GM12891 (cell line): ENCODE results near the gene ZSCAN16.
"Not testable (repeated sequence)": the region's sequence is repeated elsewhere in the genome, so short reads cannot be mapped to it uniquely, and the experiment has no call there.

ENCODE experiments used
- PAX5 ChIP-seq: IDR thresholded peaks from 2 replicates; pipeline ENCODE4 v1.6.1; 2011; ENCODE audit warnings: low read length, moderate library complexity, mild to moderate bottlenecking; ENCODE audit not compliant: insufficient read depth, severe bottlenecking
- POLR2A ChIP-seq: IDR thresholded peaks from 2 replicates; pipeline ENCODE4 v1.6.1; 2011; ENCODE audit warnings: low read depth, low read length, control low read depth
- POLR2AphosphoS5 ChIP-seq: IDR thresholded peaks from 2 replicates; pipeline ENCODE4 v1.6.1; 2011; ENCODE audit warnings: low read depth, low read length, control low read depth
- SPI1 ChIP-seq: IDR thresholded peaks from 2 replicates; pipeline ENCODE4 v1.6.1; 2011; ENCODE audit warnings: low read depth, low read length, control low read depth
- TAF1 ChIP-seq: IDR thresholded peaks from 2 replicates; pipeline ENCODE4 v1.6.1; 2011; ENCODE audit warnings: low read depth, low read length, control low read depth

GRCh38 chr6:28122283-28122682 lies 2.1 kb upstream of the ZSCAN16 start:
- TF ChIP-seq POLR2A, POLR2AphosphoS5, TAF1, PAX5, SPI1: not testable (repeated sequence)
